ENCODE data around the gene MCL1.
"Not testable (repeated sequence)": the region's sequence is repeated elsewhere in the genome, so short reads cannot be mapped to it uniquely, and the experiment has no call there.

The MCL1 gene

GRCh38 chr1:150568594-150568966, 10.8 kb downstream of the MCL1 start:
- no peak for DNase-seq (ENCODE audit: low spot score)

- DNase-seq (ENCODE audit: low spot score), result peak; percentile 28
Measured at GRCh38 chr1:150567717-150568593, 11.5 kb downstream of the MCL1 start.

- DNase-seq (ENCODE audit: low spot score), result peak; percentile 36
Measured at GRCh38 chr1:150567341-150567716, 12.1 kb downstream of the MCL1 start.

GRCh38 chr1:150566589-150567340, 12.6 kb downstream of the MCL1 start:
- DNase-seq (ENCODE audit: low spot score), result no peak

GRCh38 chr1:150565240-150565991, 14.0 kb downstream of the MCL1 start:
- not testable (repeated sequence) for DNase-seq (ENCODE audit: low spot score)

- DNase-seq (ENCODE audit: low spot score), result peak; percentile 53
Measured at GRCh38 chr1:150564051-150564991, 15.1 kb downstream of the MCL1 start.

- DNase-seq (ENCODE audit: low spot score), result peak; percentile 88
Measured at GRCh38 chr1:150563340-150564038, 15.9 kb downstream of the MCL1 start.

GRCh38 chr1:150562446-150563339, 16.7 kb downstream of the MCL1 start:
- DNase-seq (ENCODE audit: low spot score), result peak; percentile 27

- DNase-seq (ENCODE audit: low spot score), result peak; percentile 93
Measured at GRCh38 chr1:150561974-150562445, 17.4 kb downstream of the MCL1 start.

- DNase-seq (ENCODE audit: low spot score), result peak; percentile 82
Measured at GRCh38 chr1:150561254-150561973, 18.0 kb downstream of the MCL1 start.

GRCh38 chr1:150560576-150561253, 18.7 kb downstream of the MCL1 start:
- peak; percentile 89 for DNase-seq (ENCODE audit: low spot score)

- DNase-seq (ENCODE audit: low spot score), result peak; percentile 82
Measured at GRCh38 chr1:150560011-150560438, 19.4 kb downstream of the MCL1 start.

GRCh38 chr1:150559656-150560010, 19.8 kb downstream of the MCL1 start:
- DNase-seq (ENCODE audit: low spot score), result no peak

- no peak for DNase-seq (ENCODE audit: low spot score)
Measured at GRCh38 chr1:150558761-150559655, 20.4 kb downstream of the MCL1 start.

- DNase-seq (ENCODE audit: low spot score), result no peak
Measured at GRCh38 chr1:150558303-150558704, 21.1 kb downstream of the MCL1 start.

- no peak for DNase-seq (ENCODE audit: low spot score)
Measured at GRCh38 chr1:150557813-150558212, 21.6 kb downstream of the MCL1 start.

GRCh38 chr1:150557065-150557600, 22.3 kb downstream of the MCL1 start:
- no peak for DNase-seq (ENCODE audit: low spot score)
